ENCODE results near the gene CATSPER1. TPM values are rescaled to one million over a fixed set of nuclear protein-coding genes. Genes with fewer than 3 reads are reported as not detected.

CATSPER1 gene
- total and polyA plus RNA-seq, 2 of the 13 experiments (the other 11 are each of a cell fraction or from before 2014, with no cell fraction given): 0.17 TPM; not detected in 1

DNA sequence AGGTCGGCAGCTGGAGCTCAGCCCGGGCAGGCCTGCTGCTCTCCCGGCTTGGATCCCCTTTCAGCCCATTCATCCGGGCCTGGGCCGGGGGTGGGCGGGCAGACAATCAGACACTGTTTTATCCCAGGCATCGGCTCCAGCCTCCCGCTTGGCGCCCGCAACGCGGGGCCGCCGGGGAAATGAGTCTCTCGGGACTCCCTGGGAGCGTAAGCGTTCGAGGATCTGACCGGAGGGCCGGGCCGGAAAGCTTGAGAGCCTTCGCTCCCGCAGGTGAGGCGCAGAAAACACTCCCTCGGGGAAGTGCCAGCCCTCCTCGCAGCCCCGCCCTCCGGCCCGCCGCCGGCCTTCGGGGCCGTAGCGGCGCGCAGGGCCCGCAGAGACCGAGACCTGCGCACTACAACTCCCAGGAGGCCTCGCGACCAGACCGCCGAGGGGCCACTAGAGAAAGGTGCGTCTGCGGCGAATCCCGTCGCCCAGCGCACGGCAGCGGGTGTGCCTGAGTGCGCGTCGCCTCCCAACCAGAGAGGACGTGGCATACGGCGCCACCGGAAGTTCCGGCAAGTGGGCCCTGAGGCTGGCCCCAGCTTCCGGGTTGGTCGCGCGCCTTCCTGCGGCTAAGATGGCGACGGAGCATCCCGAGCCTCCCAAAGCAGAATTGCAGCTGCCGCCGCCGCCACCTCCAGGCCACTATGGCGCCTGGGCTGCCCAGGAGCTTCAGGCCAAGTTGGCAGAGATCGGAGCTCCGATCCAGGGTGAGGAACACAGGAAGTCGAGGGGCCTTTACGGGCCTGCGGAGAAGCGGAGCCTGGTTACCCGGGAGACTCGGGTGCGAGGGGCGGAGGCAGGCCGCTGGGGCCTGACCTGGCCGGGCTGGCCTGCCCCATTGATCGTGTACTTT, 25.7 kb upstream of the CATSPER1 start, which contains the start of gene SF3B2 (continued):
- TF ChIP-seq, protein P1, sequence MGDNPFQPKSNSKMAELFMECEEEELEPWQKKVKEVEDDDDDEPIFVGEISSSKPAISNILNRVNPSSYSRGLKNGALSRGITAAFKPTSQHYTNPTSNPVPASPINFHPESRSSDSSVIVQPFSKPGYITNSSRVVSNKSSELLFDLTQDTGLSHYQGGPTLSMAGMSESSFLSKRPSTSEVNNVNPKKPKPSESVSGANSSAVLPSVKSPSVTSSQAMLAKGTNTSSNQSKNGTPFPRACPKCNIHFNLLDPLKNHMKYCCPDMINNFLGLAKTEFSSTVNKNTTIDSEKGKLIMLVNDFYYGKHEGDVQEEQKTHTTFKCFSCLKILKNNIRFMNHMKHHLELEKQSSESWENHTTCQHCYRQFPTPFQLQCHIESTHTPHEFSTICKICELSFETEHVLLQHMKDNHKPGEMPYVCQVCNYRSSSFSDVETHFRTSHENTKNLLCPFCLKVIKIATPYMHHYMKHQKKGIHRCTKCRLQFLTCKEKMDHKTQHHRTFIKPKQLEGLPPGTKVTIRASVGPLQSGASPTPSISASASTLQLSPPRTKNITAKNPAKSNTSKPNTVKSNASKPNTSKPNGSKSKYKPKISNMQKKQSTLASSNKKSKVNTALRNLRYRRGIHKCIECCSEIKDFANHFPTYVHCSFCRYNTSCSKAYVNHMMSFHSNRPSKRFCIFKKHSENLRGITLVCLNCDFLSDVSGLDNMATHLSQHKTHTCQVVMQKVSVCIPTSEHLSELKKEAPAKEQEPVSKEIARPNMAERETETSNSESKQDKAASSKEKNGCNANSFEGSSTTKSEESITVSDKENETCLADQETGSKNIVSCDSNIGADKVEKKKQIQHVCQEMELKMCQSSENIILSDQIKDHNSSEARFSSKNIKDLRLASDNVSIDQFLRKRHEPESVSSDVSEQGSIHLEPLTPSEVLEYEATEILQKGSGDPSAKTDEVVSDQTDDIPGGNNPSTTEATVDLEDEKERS (CRISPR knock-in tag; IDR thresholded peaks at IDR 0.05): no peak
- TF ChIP-seq ZNF446 (CRISPR knock-in tag; IDR thresholded peaks at IDR 0.05): 0 out of 2 replicates have a peak, but pooled peaks have one; percentile 73
- peak; percentile 75; the same call in 1 of the 2 replicates for TF ChIP-seq REPIN1 (CRISPR knock-in tag; IDR thresholded peaks at IDR 0.05; ENCODE audit: borderline replicate concordance, low read depth)
- peak; percentile 60; the same call in 1 of the 2 replicates for TF ChIP-seq SP140L (CRISPR knock-in tag; IDR thresholded peaks at IDR 0.05; ENCODE audit: borderline replicate concordance)
- TF ChIP-seq ZMYM2 (CRISPR knock-in tag; IDR thresholded peaks at IDR 0.05): no peak
- TF ChIP-seq ZNF569 (CRISPR knock-in tag; IDR thresholded peaks at IDR 0.05; ENCODE audit: borderline replicate concordance): 0 out of 2 replicates have a peak, but pooled peaks have one; percentile 59
- no peak for TF ChIP-seq GLI4 (CRISPR knock-in tag; IDR thresholded peaks at IDR 0.05; ENCODE audit: borderline replicate concordance)
- TF ChIP-seq THYN1 (CRISPR knock-in tag; IDR thresholded peaks at IDR 0.05; ENCODE audit: borderline replicate concordance, low read depth): no peak
- TF ChIP-seq ZFP36L2 (CRISPR knock-in tag; IDR thresholded peaks at IDR 0.05): no peak
- no peak for TF ChIP-seq SP1 (IDR thresholded peaks at IDR 0.05)
- TF ChIP-seq SP1 (CRISPR knock-in tag; IDR thresholded peaks at IDR 0.05): peak; percentile 68; the same call in 1 of the 2 replicates
- TF ChIP-seq ZNF556 (CRISPR knock-in tag; IDR thresholded peaks at IDR 0.05; ENCODE audit: borderline replicate concordance): peak; percentile 85; the same call in 1 of the 2 replicates
- no peak for TF ChIP-seq MAFF (IDR thresholded peaks at IDR 0.05; ENCODE audit: low read depth, low read length)
- TF ChIP-seq ZBTB3 (CRISPR knock-in tag; IDR thresholded peaks at IDR 0.05; ENCODE audit: borderline replicate concordance, low read depth): 0 out of 2 replicates have a peak, but pooled peaks have one; percentile 58
- no peak for TF ChIP-seq RARG (CRISPR knock-in tag; IDR thresholded peaks at IDR 0.05; ENCODE audit: low read depth)
- peak; percentile 90 for TF ChIP-seq HCFC1 (IDR thresholded peaks at IDR 0.05; ENCODE audit: low read depth, low read length)
- TF ChIP-seq ISL2 (CRISPR knock-in tag; IDR thresholded peaks at IDR 0.05): peak; percentile 78
- no peak for TF ChIP-seq ZNF562 (CRISPR knock-in tag; IDR thresholded peaks at IDR 0.05; ENCODE audit: borderline replicate concordance)
- peak; percentile 78 for TF ChIP-seq ZFP90 (CRISPR knock-in tag; IDR thresholded peaks at IDR 0.05; ENCODE audit: borderline replicate concordance)
- TF ChIP-seq, protein P2, sequence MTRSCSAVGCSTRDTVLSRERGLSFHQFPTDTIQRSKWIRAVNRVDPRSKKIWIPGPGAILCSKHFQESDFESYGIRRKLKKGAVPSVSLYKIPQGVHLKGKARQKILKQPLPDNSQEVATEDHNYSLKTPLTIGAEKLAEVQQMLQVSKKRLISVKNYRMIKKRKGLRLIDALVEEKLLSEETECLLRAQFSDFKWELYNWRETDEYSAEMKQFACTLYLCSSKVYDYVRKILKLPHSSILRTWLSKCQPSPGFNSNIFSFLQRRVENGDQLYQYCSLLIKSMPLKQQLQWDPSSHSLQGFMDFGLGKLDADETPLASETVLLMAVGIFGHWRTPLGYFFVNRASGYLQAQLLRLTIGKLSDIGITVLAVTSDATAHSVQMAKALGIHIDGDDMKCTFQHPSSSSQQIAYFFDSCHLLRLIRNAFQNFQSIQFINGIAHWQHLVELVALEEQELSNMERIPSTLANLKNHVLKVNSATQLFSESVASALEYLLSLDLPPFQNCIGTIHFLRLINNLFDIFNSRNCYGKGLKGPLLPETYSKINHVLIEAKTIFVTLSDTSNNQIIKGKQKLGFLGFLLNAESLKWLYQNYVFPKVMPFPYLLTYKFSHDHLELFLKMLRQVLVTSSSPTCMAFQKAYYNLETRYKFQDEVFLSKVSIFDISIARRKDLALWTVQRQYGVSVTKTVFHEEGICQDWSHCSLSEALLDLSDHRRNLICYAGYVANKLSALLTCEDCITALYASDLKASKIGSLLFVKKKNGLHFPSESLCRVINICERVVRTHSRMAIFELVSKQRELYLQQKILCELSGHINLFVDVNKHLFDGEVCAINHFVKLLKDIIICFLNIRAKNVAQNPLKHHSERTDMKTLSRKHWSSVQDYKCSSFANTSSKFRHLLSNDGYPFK (CRISPR knock-in tag; IDR thresholded peaks at IDR 0.05; ENCODE audit: borderline replicate concordance): peak; percentile 97
- TF ChIP-seq, protein P3, sequence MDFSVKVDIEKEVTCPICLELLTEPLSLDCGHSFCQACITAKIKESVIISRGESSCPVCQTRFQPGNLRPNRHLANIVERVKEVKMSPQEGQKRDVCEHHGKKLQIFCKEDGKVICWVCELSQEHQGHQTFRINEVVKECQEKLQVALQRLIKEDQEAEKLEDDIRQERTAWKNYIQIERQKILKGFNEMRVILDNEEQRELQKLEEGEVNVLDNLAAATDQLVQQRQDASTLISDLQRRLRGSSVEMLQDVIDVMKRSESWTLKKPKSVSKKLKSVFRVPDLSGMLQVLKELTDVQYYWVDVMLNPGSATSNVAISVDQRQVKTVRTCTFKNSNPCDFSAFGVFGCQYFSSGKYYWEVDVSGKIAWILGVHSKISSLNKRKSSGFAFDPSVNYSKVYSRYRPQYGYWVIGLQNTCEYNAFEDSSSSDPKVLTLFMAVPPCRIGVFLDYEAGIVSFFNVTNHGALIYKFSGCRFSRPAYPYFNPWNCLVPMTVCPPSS (IDR thresholded peaks at IDR 0.05): no peak
- no peak for TF ChIP-seq SNRNP70 (IDR thresholded peaks at IDR 0.05; ENCODE audit: low read depth, low read length)
